Right lobe of liver (tissue), 6 donors: ENCODE results near the gene DNASE2B. TPM values are rescaled to one million over a fixed set of nuclear protein-coding genes. Genes with fewer than 3 reads are reported as not detected.

ENCODE experiments used
- ATAC-seq, 4 donors: fragments of 200-7000 bp; cut with Tn5 transposase; one replicate each; pipeline ENCODE4 v1.9.1; 2020; ENCODE audit warnings: mild to moderate bottlenecking in 4 of 4, moderate library complexity in 4 of 4
- DNase-seq, 3 donors: peaks; one replicate each; pipeline ENCODE4 v3.0.0-alpha.2; 2020
- H3K27ac ChIP-seq, 3 donors: fragments of 200-600 bp; one replicate each; pipeline ENCODE4 v1.8.0; 2022
- H3K27me3 ChIP-seq, 2 donors: fragments of 200-600 bp; one replicate each; pipeline ENCODE4 v1.8.0; 2022
- H3K36me3 ChIP-seq, 4 donors: fragments of 200-600 bp; sonication (generic) in 1 of 4; one replicate each; pipeline versions ENCODE4 v1.5.1 to v1.8.0; 2017 to 2022; ENCODE audit warnings: control low read depth in 1 of 4
- H3K4me1 ChIP-seq, 4 donors: fragments of 200-600 bp; sonication (generic) in 1 of 4; one replicate each; pipeline versions ENCODE4 v1.5.1 to v1.8.0; 2017 to 2022; ENCODE audit warnings: control low read depth in 1 of 4
- H3K4me3 ChIP-seq, 3 donors: fragments of 200-600 bp; one replicate each; pipeline ENCODE4 v1.8.0; 2022
- H3K9me3 ChIP-seq, 4 donors: fragments of 200-600 bp; sonication (generic) in 1 of 4; one replicate each; pipeline versions ENCODE4 v1.5.1 to v1.8.0; 2017 to 2022; ENCODE audit warnings: control low read depth in 1 of 4
- CTCF ChIP-seq, 4 donors: fragments of 200-600 bp in 3 of 4; fragments of 450-650 bp in 1 of 4; IDR thresholded peaks; one replicate each; pipeline versions ENCODE4 v1.5.1 to v1.8.0; 2016 to 2022; ENCODE audit warnings: antibody characterized with exemption in 4 of 4, mild to moderate bottlenecking in 2 of 4
- POLR2A ChIP-seq: fragments of 450-650 bp; IDR thresholded peaks from one replicate; pipeline ENCODE4 v1.6.1; 2017; ENCODE audit warnings: antibody characterized with exemption, mild to moderate bottlenecking
- WGBS: methylation state at CpG from one replicate; pipeline ENCODE4 v1.1.6; 2018; ENCODE audit warnings: low coverage, low lambda C conversion rate; ENCODE audit not compliant: insufficient coverage; ENCODE audit errors: missing lambda C conversion rate; 5-methylcytosine and 5-hydroxymethylcytosine counted together
- intact Hi-C, 2 donors: fragments of 100-400 bp; cut with DNase I; formaldehyde crosslinking; loops; one replicate each; pipeline versions ENCODE4 v1.11.2 to v1.14.1; 2022
- total RNA-seq, 6 experiments: library from RNA; depleted of rRNA in 2 of 6; stranded (reverse); fragments of >200 nt in 2 of 6; fragmentation: NEBNext Ultra II Directional in 3 of 6; extraction: Animal tissue kit (Norgen Biotek cat#: 25700) in 3 of 6; gene quantifications; one replicate each; pipeline versions ENCODE4 v1.1.0 to v1.2.4, GENCODE V29; 2016 to 2023
- donor health status: DM: no; HTN: yes; CAD: no.
- donor health status: DM: no; HTN: no; CAD: no.
- donor health status: DM: no; HTN: no; CAD: no.
- donor health status: DM: no; HTN: yes; CAD: no.
- donor health status: DM: no; HTN: yes; CAD: no.

The DNASE2B gene
- total RNA-seq, 6 experiments from 2014 or later, result 0.17 to 0.25 (median 0.25) TPM; not detected in 3

GRCh38 chr1:84450910-84451309, 52.6 kb downstream of the DNASE2B start:
- 65% methylated on average over 2 of the region's 2 CpGs for WGBS
- ATAC-seq, result no peak

GRCh38 chr1:84452436-84452835, 54.2 kb downstream of the DNASE2B start:
- Histone ChIP-seq H3K27me3 (no peaks in the 10 kb centered on the region), H3K9me3 (no peaks in the 10 kb centered on the region), H3K4me3 (no peak overlapping the region), H3K4me1 (no peaks in the 10 kb centered on the region), H3K27ac (no peak overlapping the region), H3K36me3 (no peaks in the 10 kb centered on the region)
- intact Hi-C loops, result no loop called here
- DNase-seq, result no peak
- TF ChIP-seq POLR2A, result no peak
- no peak for TF ChIP-seq CTCF (IDR thresholded peaks at IDR 0.05)
- no peak for ATAC-seq
- WGBS, result 56% methylated on average over 3 of the region's 3 CpGs

More at GRCh38 chr1:84450910-84451309, 52.6 kb downstream of the DNASE2B start:
- H3K4me1 ChIP-seq, result no peaks in the 10 kb centered on the region
- no peaks in the 10 kb centered on the region for H3K27me3 ChIP-seq
- no peaks in the 10 kb centered on the region for H3K9me3 ChIP-seq
- TF ChIP-seq POLR2A (no peak), CTCF (IDR thresholded peaks at IDR 0.05) (no peak)
- H3K27ac ChIP-seq, result no peak overlapping the region
- intact Hi-C loops, result no loop called here
- H3K4me3 ChIP-seq, result no peak overlapping the region
- no peak for DNase-seq
- no peaks in the 10 kb centered on the region for H3K36me3 ChIP-seq

- H3K4me3 ChIP-seq, result no peak overlapping the region
- TF ChIP-seq CTCF (IDR thresholded peaks at IDR 0.05) (no peak), POLR2A (no peak)
- H3K4me1 ChIP-seq, result no peaks in the 10 kb centered on the region
- H3K9me3 ChIP-seq, result no peaks in the 10 kb centered on the region
- no peak for DNase-seq
- no peak for ATAC-seq
- no peaks in the 10 kb centered on the region for H3K27me3 ChIP-seq
- 75% methylated on average over 1 of the region's 1 CpG for WGBS
- H3K27ac ChIP-seq, result no peak overlapping the region
- H3K36me3 ChIP-seq, result no peaks in the 10 kb centered on the region
- intact Hi-C loops, result no loop called here
Observed at GRCh38 chr1:84462118-84462517, 63.8 kb downstream of the DNASE2B start.

Other genes with a start within 250 kb of the DNASE2B start
- gene SAMD13, start 96.8 kb upstream of the DNASE2B start, total RNA-seq, result under 1 TPM in 3 of 6 experiments, not detected in 3; 0.40 to 0.68 (median 0.47) TPM
- gene RPF1, start 80.8 kb downstream of the DNASE2B start, total RNA-seq, result 10 to 100 TPM in 5 of 6 experiments, 1 to 10 TPM in 1; 8.6 to 29.7 (median 14.0) TPM
- gene SPATA1, start 107.9 kb downstream of the DNASE2B start, total RNA-seq, result 1 to 10 TPM in 3 of 6 experiments, under 1 TPM in 3; 0.31 to 1.7 (median 0.92) TPM
- 10 to 100 TPM; 44.5 to 85.0 (median 54.6) TPM for gene GNG5, start 108.1 kb downstream of the DNASE2B start, total RNA-seq
- gene CTBS, start 176.0 kb downstream of the DNASE2B start, total RNA-seq, result 10 to 100 TPM; 18.9 to 29.5 (median 24.4) TPM